C1 segment of cervical spinal cord (tissue), 14 donors: ENCODE data around the gene GCH1.
"Not testable (repeated sequence)": the region's sequence is repeated elsewhere in the genome, so short reads cannot be mapped to it uniquely, and the experiment has no call there.

Experiments used
- DNase-seq, 14 donors: peaks; one replicate each; lab custom pipeline; 2025; lab: John Stamatoyannopoulos, UW

GCH1 gene

GRCh38 chr14:54801482-54801881 is 101.1 kb downstream of the GCH1 start:
- not testable (repeated sequence) for DNase-seq

- no peak for DNase-seq
Measured at GRCh38 chr14:54798465-54799124, 104.0 kb downstream of the GCH1 start.

- no peak for DNase-seq
Measured at GRCh38 chr14:54797986-54798385, 104.6 kb downstream of the GCH1 start.

GRCh38 chr14:54797556-54797955 is 105.1 kb downstream of the GCH1 start:
- no peak for DNase-seq

GRCh38 chr14:54796961-54797360 is 105.7 kb downstream of the GCH1 start:
- DNase-seq: no peak

GRCh38 chr14:54794796-54795195 is 107.8 kb downstream of the GCH1 start:
- no peak for DNase-seq

- DNase-seq: no peak
Measured at GRCh38 chr14:54794159-54794558, 108.5 kb downstream of the GCH1 start.

- no peak for DNase-seq
Measured at GRCh38 chr14:54792288-54792687, 110.3 kb downstream of the GCH1 start.
